Natural killer cell (primary cell): ENCODE data around the gene KCNA2. TPM values are rescaled to one million over a fixed set of nuclear protein-coding genes. Genes with fewer than 3 reads are reported as not detected.

Experiments used
- ATAC-seq, 3 donors: fragments of 150-1000 bp in 2 of 3; fragments of 200-7000 bp in 1 of 3; cut with Tn5 transposase; 1 replicate in 1 of 3; 2 replicates in 2 of 3; pipeline ENCODE4 v1.10.0; 2021; ENCODE audit warnings: mild to moderate bottlenecking in 2 of 3, moderate library complexity in 2 of 3
- DNase-seq, 2 donors: peaks; one replicate each; pipeline versions ENCODE4 v3.0.0 to v3.0.0-alpha.2; 2013 to 2021; ENCODE audit warnings: mixed read lengths in 1 of 2
- H3K27ac ChIP-seq: one replicate; pipeline ENCODE4 v1.5.1; 2013; ENCODE audit warnings: mild to moderate bottlenecking, low read length
- H3K27me3 ChIP-seq: one replicate; pipeline ENCODE4 v1.6.1; 2013; ENCODE audit warnings: low read length; ENCODE audit not compliant: control insufficient read depth, insufficient read depth
- H3K36me3 ChIP-seq: one replicate; pipeline ENCODE4 v1.6.1; 2013; ENCODE audit warnings: low read length; ENCODE audit not compliant: control insufficient read depth, insufficient read depth
- H3K4me1 ChIP-seq: one replicate; pipeline ENCODE4 v1.6.1; 2013; ENCODE audit warnings: low read length; ENCODE audit not compliant: control insufficient read depth, insufficient read depth
- H3K4me3 ChIP-seq: one replicate; pipeline ENCODE4 v1.5.1; 2013; ENCODE audit warnings: low read length
- H3K9me3 ChIP-seq: one replicate; pipeline ENCODE4 v1.6.1; 2013; ENCODE audit warnings: low read length; ENCODE audit not compliant: control insufficient read depth, insufficient read depth
- H3K27ac Mint-ChIP-seq, 2 donors: one replicate each; pipeline ENCODE4 v1.8.0; 2022; ENCODE audit warnings: mild to moderate bottlenecking in 2 of 2, mixed read lengths in 2 of 2, moderate library complexity in 1 of 2
- H3K27me3 Mint-ChIP-seq, 2 donors: one replicate each; pipeline ENCODE4 v1.8.0; 2022; ENCODE audit warnings: low read depth in 2 of 2, mixed read lengths in 2 of 2
- H3K36me3 Mint-ChIP-seq: one replicate; pipeline ENCODE4 v1.8.0; 2022; ENCODE audit warnings: mixed read lengths
- H3K4me1 Mint-ChIP-seq, 2 donors: one replicate each; pipeline ENCODE4 v1.8.0; 2022; ENCODE audit warnings: mixed read lengths in 2 of 2
- H3K4me3 Mint-ChIP-seq: one replicate; pipeline ENCODE4 v1.8.0; 2022; ENCODE audit warnings: mild to moderate bottlenecking, moderate library complexity, mixed read lengths
- H3K9me3 Mint-ChIP-seq, 2 donors: one replicate each; pipeline ENCODE4 v1.8.0; 2022; ENCODE audit warnings: mixed read lengths in 2 of 2
- CTCF ChIP-seq: fragments of 200-600 bp; IDR thresholded peaks from one replicate; pipeline ENCODE4 v1.8.0; 2022; ENCODE audit warnings: antibody characterized with exemption
- WGBS: methylation state at CpG from one replicate; pipeline ENCODE4 v1.1.7; 2013; ENCODE audit warnings: missing lambda C conversion rate; ENCODE audit not compliant: insufficient coverage; 5-methylcytosine and 5-hydroxymethylcytosine counted together
- intact Hi-C: fragments of 100-400 bp; cut with micrococcal nuclease; formaldehyde crosslinking; loops from one replicate; pipeline ENCODE4 v1.14.2; 2022
- total RNA-seq, 4 donors: library from RNA; stranded (reverse); fragments of 120-200 nt in 1 of 4; gene quantifications; one replicate each; pipeline versions ENCODE4 v1.2.3 to v1.2.4, GENCODE V29; 2013 to 2022

The KCNA2 gene
- total RNA-seq, 3 donors from 2014 or later (not counting 1 experiment from before 2014, with no cell fraction given), result 0.07 to 2.6 (median 0.26) TPM

GRCh38 chr1:110572751-110573150 lies 33.4 kb downstream of the KCNA2 start:
- no peaks in the 10 kb centered on the region for H3K9me3 ChIP-seq
- intact Hi-C loops, result no loop called here
- H3K4me3 Mint-ChIP-seq, result no peak overlapping the region
- H3K9me3 Mint-ChIP-seq, result no peaks in the 10 kb centered on the region
- peaks cover 22 to 53% of the 10 kb centered on the region in 2 donors for H3K27me3 Mint-ChIP-seq
- no peak overlapping the region for H3K27ac ChIP-seq
- no peak for TF ChIP-seq CTCF
- H3K4me1 ChIP-seq, result no peaks in the 10 kb centered on the region
- H3K27me3 ChIP-seq, result peaks cover 9% of the 10 kb centered on the region
- H3K4me3 ChIP-seq, result no peak overlapping the region
- H3K4me1 Mint-ChIP-seq, result no peaks in the 10 kb centered on the region
- H3K27ac Mint-ChIP-seq, result no peak overlapping the region
- DNase-seq (no peak), ATAC-seq (no peak)
- 74% methylated on average over 2 of the region's 3 CpGs for WGBS
- no peaks in the 10 kb centered on the region for H3K36me3 ChIP-seq
- no peaks in the 10 kb centered on the region for H3K36me3 Mint-ChIP-seq

- WGBS, result 81% methylated on average over 4 of the region's 4 CpGs
- ATAC-seq, result no peak
- Mint-ChIP-seq H3K4me3 (no peak overlapping the region), H3K4me1 (no peaks in the 10 kb centered on the region), H3K9me3 (no peaks in the 10 kb centered on the region), H3K36me3 (no peaks in the 10 kb centered on the region), H3K27ac (no peak overlapping the region), H3K27me3 (peaks cover 18 to 55% of the 10 kb centered on the region in 2 donors)
- Histone ChIP-seq H3K4me1 (no peaks in the 10 kb centered on the region), H3K4me3 (no peak overlapping the region), H3K27me3 (peaks cover 9% of the 10 kb centered on the region), H3K27ac (no peak overlapping the region), H3K9me3 (no peaks in the 10 kb centered on the region), H3K36me3 (no peaks in the 10 kb centered on the region)
- TF ChIP-seq CTCF, result no peak
- intact Hi-C loops, result no loop called here
- DNase-seq, result no peak
Observed at GRCh38 chr1:110570901-110571300, 35.3 kb downstream of the KCNA2 start.

GRCh38 chr1:110570307-110570706 lies 35.9 kb downstream of the KCNA2 start:
- Histone ChIP-seq H3K9me3 (no peaks in the 10 kb centered on the region), H3K36me3 (no peaks in the 10 kb centered on the region), H3K27me3 (peaks cover 9% of the 10 kb centered on the region), H3K27ac (no peak overlapping the region), H3K4me3 (no peak overlapping the region), H3K4me1 (no peaks in the 10 kb centered on the region)
- Mint-ChIP-seq H3K4me1 (no peaks in the 10 kb centered on the region), H3K27me3 (peaks cover 19 to 55% of the 10 kb centered on the region in 2 donors), H3K4me3 (no peak overlapping the region), H3K36me3 (no peaks in the 10 kb centered on the region), H3K9me3 (no peaks in the 10 kb centered on the region), H3K27ac (no peak overlapping the region)
- no peak for DNase-seq
- intact Hi-C loops, result no loop called here
- no peak for TF ChIP-seq CTCF
- WGBS, result 37% methylated on average over 3 of the region's 3 CpGs
- ATAC-seq, result no peak

GRCh38 chr1:110566836-110567235 lies 39.3 kb downstream of the KCNA2 start:
- Histone ChIP-seq H3K27ac (no peak overlapping the region), H3K4me3 (no peak overlapping the region), H3K36me3 (no peaks in the 10 kb centered on the region), H3K4me1 (no peaks in the 10 kb centered on the region), H3K9me3 (no peaks in the 10 kb centered on the region), H3K27me3 (peaks cover 7% of the 10 kb centered on the region)
- H3K36me3 Mint-ChIP-seq, result no peaks in the 10 kb centered on the region
- H3K27me3 Mint-ChIP-seq, result peaks cover 17 to 43% of the 10 kb centered on the region in 2 donors
- no peak overlapping the region for H3K27ac Mint-ChIP-seq
- H3K4me1 Mint-ChIP-seq, result no peaks in the 10 kb centered on the region
- intact Hi-C loops, result no loop called here
- no peaks in the 10 kb centered on the region for H3K9me3 Mint-ChIP-seq
- ATAC-seq (no peak), DNase-seq (no peak)
- 78% methylated on average over 3 of the region's 3 CpGs for WGBS
- no peak overlapping the region for H3K4me3 Mint-ChIP-seq
- no peak for TF ChIP-seq CTCF
